Measurements from ENCODE around the gene HTR3E.

GRCh38 chr3:184085389-184085852 lies 11.4 kb upstream of the HTR3E start:
- TF ChIP-seq CTCF (IDR thresholded peaks at IDR 0.05) (no peak), POLR2AphosphoS5 (IDR thresholded peaks at IDR 0.05) (no peak), POLR2A (IDR thresholded peaks at IDR 0.05) (no peak)
